ENCODE results near the gene PCNX2.

The PCNX2 gene

DNA sequence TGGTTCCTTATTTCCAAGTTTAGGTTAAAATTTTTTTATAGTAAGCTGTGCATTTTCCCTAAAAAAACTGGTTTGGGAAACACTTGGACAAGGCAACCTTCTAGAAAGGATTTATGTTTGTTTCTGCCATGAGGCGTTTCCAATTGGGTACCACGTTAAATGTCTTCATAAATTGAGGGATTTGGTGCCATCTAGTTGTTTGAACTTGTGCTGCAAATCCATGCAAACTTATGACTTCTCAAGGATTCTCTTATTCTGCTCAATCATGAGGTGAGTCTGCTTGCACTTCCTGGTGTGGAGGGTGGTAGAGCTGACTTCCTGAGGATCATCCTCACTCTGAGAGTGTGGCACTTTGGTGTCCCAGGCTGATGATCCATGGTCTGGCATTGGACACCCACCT lies 123.3 kb downstream of the PCNX2 start:
- Histone ChIP-seq H3K27me3 (ENCODE audit: control insufficient read depth in 1 of 2, insufficient read depth in 2 of 2, low read length in 2 of 2) (no peaks in the 10 kb centered on the region), H3K4me1 (ENCODE audit: insufficient read depth, low read length) (no peaks in the 10 kb centered on the region), H3K27ac (ENCODE audit: low read depth, low read length) (no peak overlapping the region), H3K9me3 (ENCODE audit: low read length) (no peaks in the 10 kb centered on the region), H3K4me3 (ENCODE audit: low read depth in 1 of 2, low read length in 2 of 2) (no peak overlapping the region), H3K9ac (ENCODE audit: low read length) (no peak overlapping the region), H3K36me3 (ENCODE audit: insufficient read depth, low read length) (no peaks in the 10 kb centered on the region)

DNA sequence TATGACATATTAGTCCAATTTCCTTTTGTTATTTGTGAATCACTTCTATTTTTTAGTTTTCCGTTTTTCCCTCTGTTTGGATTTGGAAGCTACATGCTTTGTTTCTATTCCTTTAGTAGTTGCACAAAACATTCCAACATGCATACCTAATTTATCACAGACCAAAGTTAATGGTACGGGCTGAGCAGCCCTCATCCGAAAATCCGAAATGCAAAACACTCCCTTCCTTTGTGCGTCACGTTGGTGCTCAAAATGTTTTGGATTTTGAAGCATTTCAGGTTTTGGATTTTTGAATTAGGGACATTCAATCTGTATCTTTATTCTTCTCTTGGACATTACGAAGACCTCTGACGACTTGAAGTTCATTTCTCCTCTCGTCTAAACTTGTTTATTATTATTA lies 124.8 kb downstream of the PCNX2 start:
- H3K9me3 ChIP-seq (ENCODE audit: low read length): no peaks in the 10 kb centered on the region
- no peaks in the 10 kb centered on the region for H3K36me3 ChIP-seq (ENCODE audit: insufficient read depth, low read length)
- no peak overlapping the region for H3K9ac ChIP-seq (ENCODE audit: low read length)
- H3K27me3 ChIP-seq (ENCODE audit: control insufficient read depth in 1 of 2, insufficient read depth in 2 of 2, low read length in 2 of 2): no peaks in the 10 kb centered on the region
- no peak overlapping the region for H3K27ac ChIP-seq (ENCODE audit: low read depth, low read length)
- no peak overlapping the region for H3K4me3 ChIP-seq (ENCODE audit: low read depth in 1 of 2, low read length in 2 of 2)
- no peaks in the 10 kb centered on the region for H3K4me1 ChIP-seq (ENCODE audit: insufficient read depth, low read length)

GRCh38 chr1:233168384-233168783 lies 127.1 kb downstream of the PCNX2 start:
- H3K36me3 ChIP-seq (ENCODE audit: insufficient read depth, low read length): no peaks in the 10 kb centered on the region
- no peaks in the 10 kb centered on the region for H3K27me3 ChIP-seq (ENCODE audit: control insufficient read depth in 1 of 2, insufficient read depth in 2 of 2, low read length in 2 of 2)
- no peak overlapping the region for H3K4me3 ChIP-seq (ENCODE audit: low read depth in 1 of 2, low read length in 2 of 2)
- H3K9me3 ChIP-seq (ENCODE audit: low read length): no peaks in the 10 kb centered on the region
- no peaks in the 10 kb centered on the region for H3K4me1 ChIP-seq (ENCODE audit: insufficient read depth, low read length)
- no peak overlapping the region for H3K9ac ChIP-seq (ENCODE audit: low read length)
- no peak overlapping the region for H3K27ac ChIP-seq (ENCODE audit: low read depth, low read length)

GRCh38 chr1:233166896-233167295 lies 128.6 kb downstream of the PCNX2 start:
- Histone ChIP-seq H3K27ac (ENCODE audit: low read depth, low read length) (no peak overlapping the region), H3K27me3 (ENCODE audit: control insufficient read depth in 1 of 2, insufficient read depth in 2 of 2, low read length in 2 of 2) (no peaks in the 10 kb centered on the region), H3K4me3 (ENCODE audit: low read depth in 1 of 2, low read length in 2 of 2) (no peak overlapping the region)

GRCh38 chr1:233163696-233164095 lies 131.8 kb downstream of the PCNX2 start:
- Histone ChIP-seq H3K4me3 (ENCODE audit: low read depth in 1 of 2, low read length in 2 of 2) (no peak overlapping the region), H3K9ac (ENCODE audit: low read length) (no peak overlapping the region), H3K36me3 (ENCODE audit: insufficient read depth, low read length) (no peaks in the 10 kb centered on the region)

More at GRCh38 chr1:233166896-233167295, 128.6 kb downstream of the PCNX2 start:
- Histone ChIP-seq H3K9ac (ENCODE audit: low read length) (no peak overlapping the region), H3K36me3 (ENCODE audit: insufficient read depth, low read length) (no peaks in the 10 kb centered on the region), H3K9me3 (ENCODE audit: low read length) (no peaks in the 10 kb centered on the region), H3K4me1 (ENCODE audit: insufficient read depth, low read length) (no peaks in the 10 kb centered on the region)

DNA sequence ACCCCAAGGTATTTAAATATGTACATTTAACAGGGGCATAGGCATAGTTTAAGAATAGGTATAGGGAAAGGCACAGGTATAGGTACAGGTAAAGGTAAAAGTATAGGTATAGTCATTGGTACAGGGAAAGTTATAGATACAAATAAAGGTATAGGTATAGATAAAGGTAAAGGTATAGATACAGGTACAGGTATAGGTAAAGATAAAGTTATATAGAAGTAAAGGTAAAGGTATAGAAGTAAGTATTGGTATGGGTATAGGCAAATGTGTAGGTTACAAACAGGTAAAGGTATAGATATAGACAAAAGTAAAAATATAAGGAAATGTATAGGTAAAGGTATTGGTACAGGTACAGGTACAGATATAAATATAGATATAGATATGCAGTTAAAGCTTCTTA lies 137.2 kb downstream of the PCNX2 start:
- no peak overlapping the region for H3K27ac ChIP-seq (ENCODE audit: low read depth, low read length)
- no peaks in the 10 kb centered on the region for H3K27me3 ChIP-seq (ENCODE audit: control insufficient read depth in 1 of 2, insufficient read depth in 2 of 2, low read length in 2 of 2)
- H3K9ac ChIP-seq (ENCODE audit: low read length): no peak overlapping the region
- no peak overlapping the region for H3K4me3 ChIP-seq (ENCODE audit: low read depth in 1 of 2, low read length in 2 of 2)
- H3K9me3 ChIP-seq (ENCODE audit: low read length): no peaks in the 10 kb centered on the region
- no peaks in the 10 kb centered on the region for H3K4me1 ChIP-seq (ENCODE audit: insufficient read depth, low read length)
- no peaks in the 10 kb centered on the region for H3K36me3 ChIP-seq (ENCODE audit: insufficient read depth, low read length)

More at GRCh38 chr1:233163696-233164095, 131.8 kb downstream of the PCNX2 start:
- no peaks in the 10 kb centered on the region for H3K27me3 ChIP-seq (ENCODE audit: control insufficient read depth in 1 of 2, insufficient read depth in 2 of 2, low read length in 2 of 2)
- no peaks in the 10 kb centered on the region for H3K9me3 ChIP-seq (ENCODE audit: low read length)
- H3K27ac ChIP-seq (ENCODE audit: low read depth, low read length): no peak overlapping the region
- H3K4me1 ChIP-seq (ENCODE audit: insufficient read depth, low read length): no peaks in the 10 kb centered on the region

GRCh38 chr1:233157245-233157644 lies 138.3 kb downstream of the PCNX2 start:
- Histone ChIP-seq H3K4me3 (ENCODE audit: low read depth in 1 of 2, low read length in 2 of 2) (no peak overlapping the region), H3K27ac (ENCODE audit: low read depth, low read length) (no peak overlapping the region), H3K27me3 (ENCODE audit: control insufficient read depth in 1 of 2, insufficient read depth in 2 of 2, low read length in 2 of 2) (no peaks in the 10 kb centered on the region), H3K36me3 (ENCODE audit: insufficient read depth, low read length) (no peaks in the 10 kb centered on the region), H3K9me3 (ENCODE audit: low read length) (no peaks in the 10 kb centered on the region), H3K4me1 (ENCODE audit: insufficient read depth, low read length) (no peaks in the 10 kb centered on the region), H3K9ac (ENCODE audit: low read length) (no peak overlapping the region)

DNA sequence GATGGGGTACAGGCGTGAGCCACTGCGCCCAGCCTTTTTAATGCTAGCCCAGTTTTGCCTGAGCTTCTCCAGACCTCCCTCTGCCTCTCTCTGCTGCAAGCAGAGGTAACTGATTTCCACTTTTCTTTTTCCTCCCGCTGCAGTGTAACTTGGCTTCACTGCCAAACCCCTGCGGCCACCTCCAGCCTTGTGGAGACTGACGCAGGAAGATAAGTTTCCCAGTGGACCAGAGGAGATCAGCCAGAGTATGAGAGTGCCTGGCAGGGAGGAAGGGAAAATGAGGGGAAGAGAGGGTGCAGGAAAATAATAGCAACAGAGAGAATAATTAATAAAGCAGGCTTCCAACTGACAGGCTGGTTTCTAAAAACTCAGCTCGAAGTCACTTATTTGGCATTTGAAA lies 143.7 kb downstream of the PCNX2 start:
- H3K9me3 ChIP-seq (ENCODE audit: low read length): no peaks in the 10 kb centered on the region
- no peaks in the 10 kb centered on the region for H3K4me1 ChIP-seq (ENCODE audit: insufficient read depth, low read length)
- H3K27me3 ChIP-seq (ENCODE audit: control insufficient read depth in 1 of 2, insufficient read depth in 2 of 2, low read length in 2 of 2): no peaks in the 10 kb centered on the region
- H3K36me3 ChIP-seq (ENCODE audit: insufficient read depth, low read length): no peaks in the 10 kb centered on the region
- no peak overlapping the region for H3K4me3 ChIP-seq (ENCODE audit: low read depth in 1 of 2, low read length in 2 of 2)
- no peak overlapping the region for H3K9ac ChIP-seq (ENCODE audit: low read length)
- H3K27ac ChIP-seq (ENCODE audit: low read depth, low read length): no peak overlapping the region

GRCh38 chr1:233144434-233144833 lies 151.1 kb downstream of the PCNX2 start:
- Histone ChIP-seq H3K4me1 (ENCODE audit: insufficient read depth, low read length) (no peaks in the 10 kb centered on the region), H3K27me3 (ENCODE audit: control insufficient read depth in 1 of 2, insufficient read depth in 2 of 2, low read length in 2 of 2) (no peaks in the 10 kb centered on the region)

DNA sequence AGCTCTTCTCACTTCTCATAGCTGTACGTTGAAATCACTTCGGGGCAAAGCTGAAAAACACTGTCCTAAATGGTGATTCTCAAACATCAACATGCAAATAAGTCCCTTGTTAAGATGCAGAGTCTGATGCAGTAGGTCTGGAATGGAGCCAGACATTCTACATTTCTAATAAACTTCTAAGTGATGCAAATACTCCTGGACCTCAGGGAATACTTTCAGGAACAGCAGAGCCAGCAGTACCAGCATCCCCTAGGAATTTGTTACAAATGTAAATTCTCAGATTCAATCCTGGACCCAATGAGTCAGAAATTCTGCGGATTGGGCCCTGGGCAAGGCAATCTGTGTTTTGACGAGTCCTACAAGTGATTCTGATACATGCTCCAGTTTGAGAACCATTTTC lies 152.3 kb downstream of the PCNX2 start:
- no peak overlapping the region for H3K9ac ChIP-seq (ENCODE audit: low read length)

More at GRCh38 chr1:233144434-233144833, 151.1 kb downstream of the PCNX2 start:
- Histone ChIP-seq H3K36me3 (ENCODE audit: insufficient read depth, low read length) (no peaks in the 10 kb centered on the region), H3K9ac (ENCODE audit: low read length) (no peak overlapping the region), H3K27ac (ENCODE audit: low read depth, low read length) (no peak overlapping the region), H3K9me3 (ENCODE audit: low read length) (no peaks in the 10 kb centered on the region), H3K4me3 (ENCODE audit: low read depth in 1 of 2, low read length in 2 of 2) (no peak overlapping the region)

GRCh38 chr1:233140974-233141373 lies 154.6 kb downstream of the PCNX2 start:
- Histone ChIP-seq H3K9ac (ENCODE audit: low read length) (no peak overlapping the region), H3K27me3 (ENCODE audit: control insufficient read depth in 1 of 2, insufficient read depth in 2 of 2, low read length in 2 of 2) (no peaks in the 10 kb centered on the region), H3K27ac (ENCODE audit: low read depth, low read length) (no peak overlapping the region), H3K4me3 (ENCODE audit: low read depth in 1 of 2, low read length in 2 of 2) (no peak overlapping the region), H3K4me1 (ENCODE audit: insufficient read depth, low read length) (no peaks in the 10 kb centered on the region), H3K36me3 (ENCODE audit: insufficient read depth, low read length) (no peaks in the 10 kb centered on the region), H3K9me3 (ENCODE audit: low read length) (no peaks in the 10 kb centered on the region)

More for the DNA sequence above, 152.3 kb downstream of the PCNX2 start:
- H3K27ac ChIP-seq (ENCODE audit: low read depth, low read length): no peak overlapping the region
- no peaks in the 10 kb centered on the region for H3K9me3 ChIP-seq (ENCODE audit: low read length)
- H3K36me3 ChIP-seq (ENCODE audit: insufficient read depth, low read length): no peaks in the 10 kb centered on the region
- H3K27me3 ChIP-seq (ENCODE audit: control insufficient read depth in 1 of 2, insufficient read depth in 2 of 2, low read length in 2 of 2): no peaks in the 10 kb centered on the region
- H3K4me3 ChIP-seq (ENCODE audit: low read depth in 1 of 2, low read length in 2 of 2): no peak overlapping the region
- no peaks in the 10 kb centered on the region for H3K4me1 ChIP-seq (ENCODE audit: insufficient read depth, low read length)

- no peaks in the 10 kb centered on the region for H3K9me3 ChIP-seq (ENCODE audit: low read length)
- no peak overlapping the region for H3K4me3 ChIP-seq (ENCODE audit: low read depth in 1 of 2, low read length in 2 of 2)
- H3K36me3 ChIP-seq (ENCODE audit: insufficient read depth, low read length): no peaks in the 10 kb centered on the region
- H3K9ac ChIP-seq (ENCODE audit: low read length): no peak overlapping the region
- no peaks in the 10 kb centered on the region for H3K4me1 ChIP-seq (ENCODE audit: insufficient read depth, low read length)
- H3K27me3 ChIP-seq (ENCODE audit: control insufficient read depth in 1 of 2, insufficient read depth in 2 of 2, low read length in 2 of 2): no peaks in the 10 kb centered on the region
- no peak overlapping the region for H3K27ac ChIP-seq (ENCODE audit: low read depth, low read length)
Measured at GRCh38 chr1:233140499-233140898, 155.0 kb downstream of the PCNX2 start.
